Panc1 (cell line): ENCODE data around the gene GDF10.

ENCODE experiments used
- POLR2AphosphoS5 ChIP-seq: IDR thresholded peaks from 2 replicates; pipeline ENCODE4 v1.6.1; 2012; ENCODE audit warnings: mild to moderate bottlenecking, low read depth, low read length, moderate library complexity
- REST ChIP-seq, 2 experiments: IDR thresholded peaks; 2 replicates each; pipeline ENCODE4 v1.6.1; 2011 to 2012; ENCODE audit warnings: low read depth in 2 of 2, control low read depth in 1 of 2, low read length in 1 of 2, mild to moderate bottlenecking in 1 of 2, moderate library complexity in 1 of 2; ENCODE audit not compliant: insufficient read depth in 1 of 2
- SIN3A ChIP-seq: IDR thresholded peaks from 2 replicates; pipeline ENCODE4 v1.6.1; 2012; ENCODE audit warnings: low read depth, mild to moderate bottlenecking, low read length, moderate library complexity, borderline replicate concordance; ENCODE audit not compliant: insufficient read depth

- TF ChIP-seq POLR2AphosphoS5 (no peak), SIN3A (no peak), REST (IDR thresholded peaks at IDR 0.05; ENCODE audit: insufficient read depth in 1 of 2, low read depth in 2 of 2, low read length in 1 of 2) (no peak)
Measured at GRCh38 chr10:47357911-47358310, 57.9 kb downstream of the GDF10 start.
